SK-N-SH treated with all-trans-retinoic acid at 6 μM for 48 hours (cell line): ENCODE results near the gene ZNF563.

Experiments
- ATAC-seq: fragments of 200-7000 bp; cut with Tn5 transposase; 3 replicates; pipeline ENCODE4 v1.9.1; 2020; ENCODE audit warnings: mild to moderate bottlenecking, moderate library complexity
- ARNTL ChIP-seq: fragments of 450-650 bp; formaldehyde crosslinking; IDR thresholded peaks from 2 replicates; pipeline ENCODE4 v1.5.0; 2020; ENCODE audit warnings: low read depth, mild to moderate bottlenecking, moderate library complexity, borderline replicate concordance
- BACH2 ChIP-seq: fragments of 250-450 bp; sonication (Bioruptor Pico); IDR thresholded peaks from 2 replicates; pipeline ENCODE4 v1.9.0; 2021; ENCODE audit warnings: mild to moderate bottlenecking, borderline replicate concordance
- CSDC2 ChIP-seq: fragments of 250-450 bp; sonication (Bioruptor Pico); IDR thresholded peaks from 2 replicates; pipeline ENCODE4 v1.5.0; 2020; ENCODE audit warnings: mild to moderate bottlenecking, moderate library complexity
- ESRRG ChIP-seq: fragments of 250-450 bp; sonication (Bioruptor Pico); IDR thresholded peaks from 2 replicates; pipeline ENCODE4 v1.6.1; 2021; ENCODE audit warnings: mild to moderate bottlenecking
- GLIS3 ChIP-seq: fragments of 250-450 bp; sonication (Bioruptor Pico); IDR thresholded peaks from 2 replicates; pipeline ENCODE4 v1.5.0; 2020; ENCODE audit warnings: mild to moderate bottlenecking, moderate library complexity
- ISL1 ChIP-seq: fragments of 250-450 bp; sonication (Bioruptor Pico); IDR thresholded peaks from 2 replicates; pipeline ENCODE4 v2.1.2; 2022; ENCODE audit warnings: mild to moderate bottlenecking, moderate library complexity
- OSR1 ChIP-seq: fragments of 250-450 bp; sonication (Bioruptor Pico); IDR thresholded peaks from 2 replicates; pipeline ENCODE4 v1.8.0; 2022; ENCODE audit warnings: moderate library complexity, mild to moderate bottlenecking, inconsistent platforms
- PPARA ChIP-seq: fragments of 250-450 bp; sonication (Bioruptor Pico); IDR thresholded peaks from 2 replicates; pipeline ENCODE4 v1.5.0; 2020; ENCODE audit warnings: mild to moderate bottlenecking, borderline replicate concordance
- SNAI2 ChIP-seq: fragments of 250-450 bp; sonication (Bioruptor Pico); IDR thresholded peaks from 2 replicates; pipeline ENCODE4 v1.5.0; 2020; ENCODE audit warnings: mild to moderate bottlenecking, moderate library complexity
- TCF4 ChIP-seq: fragments of 250-450 bp; sonication (Bioruptor Pico); IDR thresholded peaks from 2 replicates; pipeline ENCODE4 v1.8.0; 2021; ENCODE audit warnings: mild to moderate bottlenecking, moderate library complexity, borderline replicate concordance
- TOX ChIP-seq: fragments of 250-450 bp; sonication (Bioruptor Pico); IDR thresholded peaks from 2 replicates; pipeline ENCODE4 v1.8.0; 2021; ENCODE audit warnings: mild to moderate bottlenecking, moderate library complexity, borderline replicate concordance
- ZC3H10 ChIP-seq: fragments of 250-450 bp; sonication (Bioruptor Pico); IDR thresholded peaks from 2 replicates; pipeline ENCODE4 v1.5.1; 2021; ENCODE audit warnings: mild to moderate bottlenecking, moderate library complexity
- ZFP3 ChIP-seq: fragments of 250-450 bp; sonication (Bioruptor Pico); IDR thresholded peaks from 2 replicates; pipeline ENCODE4 v1.5.0; 2020; ENCODE audit warnings: mild to moderate bottlenecking, moderate library complexity
- ZFP30 ChIP-seq: fragments of 450-650 bp; formaldehyde crosslinking; IDR thresholded peaks from 2 replicates; pipeline ENCODE4 v1.5.0; 2022; ENCODE audit warnings: mild to moderate bottlenecking, moderate library complexity
- ZNF565 ChIP-seq: fragments of 450-650 bp; formaldehyde crosslinking; conservative IDR thresholded peaks from 2 replicates; pipeline ENCODE4 v1.5.0; 2020; ENCODE audit warnings: low read depth, mild to moderate bottlenecking, moderate library complexity
- ZNF70 ChIP-seq: fragments of 450-650 bp; formaldehyde crosslinking; IDR thresholded peaks from 2 replicates; pipeline ENCODE4 v1.5.0; 2020; ENCODE audit warnings: mild to moderate bottlenecking, moderate library complexity
- ZNF8 ChIP-seq: fragments of 450-650 bp; formaldehyde crosslinking; IDR thresholded peaks from 2 replicates; pipeline ENCODE4 v1.5.0; 2020; ENCODE audit warnings: mild to moderate bottlenecking, moderate library complexity
- TF ChIP-seq, protein P1 (sequence below): fragments of 250-450 bp; sonication (Bioruptor Pico); IDR thresholded peaks from 2 replicates; pipeline ENCODE4 v1.5.1; 2021; ENCODE audit warnings: mild to moderate bottlenecking, moderate library complexity
- TF ChIP-seq, protein P2 (sequence below): fragments of 250-450 bp; sonication (Bioruptor Pico); IDR thresholded peaks from 2 replicates; pipeline ENCODE4 v1.5.0; 2020; ENCODE audit warnings: mild to moderate bottlenecking, moderate library complexity
- TF ChIP-seq, protein P3 (sequence below): fragments of 250-450 bp; sonication (Bioruptor Pico); IDR thresholded peaks from 2 replicates; pipeline ENCODE4 v1.5.1; 2020; ENCODE audit warnings: low read depth, mild to moderate bottlenecking, moderate library complexity
- TF ChIP-seq, protein P4 (sequence below): fragments of 250-450 bp; sonication (Bioruptor Pico); IDR thresholded peaks from 2 replicates; pipeline ENCODE4 v1.8.0; 2021; ENCODE audit warnings: low read depth, mild to moderate bottlenecking, moderate library complexity, borderline replicate concordance

ZNF563 gene

DNA sequence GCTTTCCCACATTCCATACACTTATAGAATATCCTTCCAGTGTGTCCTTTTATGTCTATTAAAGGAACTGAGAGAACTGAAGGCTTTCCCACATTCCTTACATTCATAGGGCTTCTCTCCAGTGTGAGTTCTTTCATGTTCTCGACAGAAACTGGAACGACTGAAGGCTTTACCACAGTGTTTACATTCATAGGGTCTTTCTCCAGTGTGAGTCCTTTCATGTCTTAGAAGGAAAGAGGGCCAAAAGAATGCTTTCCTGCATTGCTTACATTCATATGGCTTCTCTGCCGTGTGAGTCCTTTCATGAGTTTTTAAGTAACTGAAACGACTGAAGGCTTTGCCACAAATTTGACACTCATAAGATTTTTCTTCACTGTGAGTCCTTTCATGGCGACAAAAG is 61.0 kb downstream of the ZNF563 start:
- TF ChIP-seq, protein P1, sequence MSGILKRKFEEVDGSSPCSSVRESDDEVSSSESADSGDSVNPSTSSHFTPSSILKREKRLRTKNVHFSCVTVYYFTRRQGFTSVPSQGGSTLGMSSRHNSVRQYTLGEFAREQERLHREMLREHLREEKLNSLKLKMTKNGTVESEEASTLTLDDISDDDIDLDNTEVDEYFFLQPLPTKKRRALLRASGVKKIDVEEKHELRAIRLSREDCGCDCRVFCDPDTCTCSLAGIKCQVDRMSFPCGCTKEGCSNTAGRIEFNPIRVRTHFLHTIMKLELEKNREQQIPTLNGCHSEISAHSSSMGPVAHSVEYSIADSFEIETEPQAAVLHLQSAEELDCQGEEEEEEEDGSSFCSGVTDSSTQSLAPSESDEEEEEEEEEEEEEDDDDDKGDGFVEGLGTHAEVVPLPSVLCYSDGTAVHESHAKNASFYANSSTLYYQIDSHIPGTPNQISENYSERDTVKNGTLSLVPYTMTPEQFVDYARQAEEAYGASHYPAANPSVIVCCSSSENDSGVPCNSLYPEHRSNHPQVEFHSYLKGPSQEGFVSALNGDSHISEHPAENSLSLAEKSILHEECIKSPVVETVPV (CRISPR knock-in tag), result no peak
- TF ChIP-seq SNAI2 (no peak), ZC3H10 (CRISPR knock-in tag) (no peak), PPARA (CRISPR knock-in tag) (no peak), ZNF8 (CRISPR knock-in tag) (no peak)
- TF ChIP-seq, protein P2, sequence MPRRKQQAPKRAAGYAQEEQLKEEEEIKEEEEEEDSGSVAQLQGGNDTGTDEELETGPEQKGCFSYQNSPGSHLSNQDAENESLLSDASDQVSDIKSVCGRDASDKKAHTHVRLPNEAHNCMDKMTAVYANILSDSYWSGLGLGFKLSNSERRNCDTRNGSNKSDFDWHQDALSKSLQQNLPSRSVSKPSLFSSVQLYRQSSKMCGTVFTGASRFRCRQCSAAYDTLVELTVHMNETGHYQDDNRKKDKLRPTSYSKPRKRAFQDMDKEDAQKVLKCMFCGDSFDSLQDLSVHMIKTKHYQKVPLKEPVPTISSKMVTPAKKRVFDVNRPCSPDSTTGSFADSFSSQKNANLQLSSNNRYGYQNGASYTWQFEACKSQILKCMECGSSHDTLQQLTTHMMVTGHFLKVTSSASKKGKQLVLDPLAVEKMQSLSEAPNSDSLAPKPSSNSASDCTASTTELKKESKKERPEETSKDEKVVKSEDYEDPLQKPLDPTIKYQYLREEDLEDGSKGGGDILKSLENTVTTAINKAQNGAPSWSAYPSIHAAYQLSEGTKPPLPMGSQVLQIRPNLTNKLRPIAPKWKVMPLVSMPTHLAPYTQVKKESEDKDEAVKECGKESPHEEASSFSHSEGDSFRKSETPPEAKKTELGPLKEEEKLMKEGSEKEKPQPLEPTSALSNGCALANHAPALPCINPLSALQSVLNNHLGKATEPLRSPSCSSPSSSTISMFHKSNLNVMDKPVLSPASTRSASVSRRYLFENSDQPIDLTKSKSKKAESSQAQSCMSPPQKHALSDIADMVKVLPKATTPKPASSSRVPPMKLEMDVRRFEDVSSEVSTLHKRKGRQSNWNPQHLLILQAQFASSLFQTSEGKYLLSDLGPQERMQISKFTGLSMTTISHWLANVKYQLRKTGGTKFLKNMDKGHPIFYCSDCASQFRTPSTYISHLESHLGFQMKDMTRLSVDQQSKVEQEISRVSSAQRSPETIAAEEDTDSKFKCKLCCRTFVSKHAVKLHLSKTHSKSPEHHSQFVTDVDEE (CRISPR knock-in tag), result no peak
- no peak for ATAC-seq

DNA sequence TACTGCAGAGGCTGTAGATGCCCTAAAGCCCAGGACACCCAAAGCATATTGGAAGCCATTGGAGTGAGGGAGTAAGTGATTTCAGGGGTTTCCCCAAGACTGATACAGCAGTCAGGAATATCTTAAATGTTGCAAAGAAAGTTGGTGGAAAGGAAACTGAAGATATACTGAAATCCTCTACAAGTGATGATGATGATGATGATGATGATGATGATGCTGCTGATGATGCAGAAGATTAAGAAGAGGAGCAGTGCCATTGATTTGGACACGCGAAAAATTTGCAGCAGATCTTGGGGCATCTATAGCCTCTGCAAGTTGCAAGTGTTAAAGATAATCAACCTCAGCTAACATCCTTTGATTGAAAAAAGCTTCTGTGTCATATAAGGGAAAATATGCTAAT is 62.6 kb downstream of the ZNF563 start:
- ATAC-seq, result no peak
- TF ChIP-seq ZNF70, result no peak
- TF ChIP-seq TCF4 (CRISPR knock-in tag), result no peak
- TF ChIP-seq, protein P3, sequence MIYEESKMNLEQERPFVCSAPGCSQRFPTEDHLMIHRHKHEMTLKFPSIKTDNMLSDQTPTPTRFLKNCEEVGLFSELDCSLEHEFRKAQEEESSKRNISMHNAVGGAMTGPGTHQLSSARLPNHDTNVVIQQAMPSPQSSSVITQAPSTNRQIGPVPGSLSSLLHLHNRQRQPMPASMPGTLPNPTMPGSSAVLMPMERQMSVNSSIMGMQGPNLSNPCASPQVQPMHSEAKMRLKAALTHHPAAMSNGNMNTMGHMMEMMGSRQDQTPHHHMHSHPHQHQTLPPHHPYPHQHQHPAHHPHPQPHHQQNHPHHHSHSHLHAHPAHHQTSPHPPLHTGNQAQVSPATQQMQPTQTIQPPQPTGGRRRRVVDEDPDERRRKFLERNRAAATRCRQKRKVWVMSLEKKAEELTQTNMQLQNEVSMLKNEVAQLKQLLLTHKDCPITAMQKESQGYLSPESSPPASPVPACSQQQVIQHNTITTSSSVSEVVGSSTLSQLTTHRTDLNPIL (CRISPR knock-in tag), result no peak
- no peak for TF ChIP-seq ZFP3 (CRISPR knock-in tag)
- no peak for TF ChIP-seq ZC3H10 (CRISPR knock-in tag)
- no peak for TF ChIP-seq TOX (CRISPR knock-in tag)
- no peak for TF ChIP-seq ARNTL (CRISPR knock-in tag)
- TF ChIP-seq, protein P4, sequence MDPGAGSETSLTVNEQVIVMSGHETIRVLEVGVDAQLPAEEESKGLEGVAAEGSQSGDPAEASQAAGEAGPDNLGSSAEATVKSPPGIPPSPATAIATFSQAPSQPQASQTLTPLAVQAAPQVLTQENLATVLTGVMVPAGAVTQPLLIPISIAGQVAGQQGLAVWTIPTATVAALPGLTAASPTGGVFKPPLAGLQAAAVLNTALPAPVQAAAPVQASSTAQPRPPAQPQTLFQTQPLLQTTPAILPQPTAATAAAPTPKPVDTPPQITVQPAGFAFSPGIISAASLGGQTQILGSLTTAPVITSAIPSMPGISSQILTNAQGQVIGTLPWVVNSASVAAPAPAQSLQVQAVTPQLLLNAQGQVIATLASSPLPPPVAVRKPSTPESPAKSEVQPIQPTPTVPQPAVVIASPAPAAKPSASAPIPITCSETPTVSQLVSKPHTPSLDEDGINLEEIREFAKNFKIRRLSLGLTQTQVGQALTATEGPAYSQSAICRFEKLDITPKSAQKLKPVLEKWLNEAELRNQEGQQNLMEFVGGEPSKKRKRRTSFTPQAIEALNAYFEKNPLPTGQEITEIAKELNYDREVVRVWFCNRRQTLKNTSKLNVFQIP, result no peak
- TF ChIP-seq ESRRG (CRISPR knock-in tag), result no peak
- no peak for TF ChIP-seq ZNF8 (CRISPR knock-in tag)
- no peak for TF ChIP-seq SNAI2
- TF ChIP-seq CSDC2 (CRISPR knock-in tag), result no peak
- TF ChIP-seq, protein P1 (CRISPR knock-in tag), result no peak
- TF ChIP-seq GLIS3, result no peak
- no peak for TF ChIP-seq OSR1 (CRISPR knock-in tag)
- no peak for TF ChIP-seq ISL1
- TF ChIP-seq, protein P2 (CRISPR knock-in tag), result no peak
- no peak for TF ChIP-seq BACH2 (CRISPR knock-in tag)
- TF ChIP-seq ZNF565, result no peak
- TF ChIP-seq ZFP30 (CRISPR knock-in tag), result no peak
